Common myeloid progenitor, CD34-positive (primary cell): Measurements from ENCODE around the gene CMTR2. TPM values are rescaled to one million over a fixed set of nuclear protein-coding genes. Genes with fewer than 3 reads are reported as not detected.

Source experiments
- CTCF ChIA-PET: fragments of 350-600 bp; sonication (Branson Sonifier 250); formaldehyde crosslinking; loops from one replicate; lab custom pipeline; 2021; ENCODE audit warnings: antibody characterized with exemption; lab: Charles Lee
- POLR2A ChIA-PET: fragments of 350-600 bp; sonication (Branson Sonifier 250); formaldehyde crosslinking; loops from one replicate; lab custom pipeline; 2021; ENCODE audit warnings: antibody characterized with exemption; lab: Charles Lee
- DNase-seq, 3 donors: peaks; one replicate each; pipeline versions ENCODE4 v3.0.0 to v3.0.0-alpha.2; 2013
- H3K27ac ChIP-seq, 2 experiments: 1 replicate in 1 of 2; 2 replicates in 1 of 2; pipeline ENCODE4 v1.7.0; 2013; ENCODE audit warnings: inconsistent platforms in 2 of 2, low read length in 2 of 2, mild to moderate bottlenecking in 2 of 2, low read depth in 1 of 2, moderate library complexity in 1 of 2; ENCODE audit not compliant: severe bottlenecking in 2 of 2, insufficient read depth in 1 of 2, poor library complexity in 1 of 2
- H3K27me3 ChIP-seq, 5 experiments: replicated peaks in 2 of 5; 1 replicate in 3 of 5; 2 replicates in 2 of 5; pipeline versions ENCODE4 v1.6.1 to v1.7.0; 2013; ENCODE audit warnings: low read length in 4 of 5, mild to moderate bottlenecking in 2 of 5, moderate library complexity in 2 of 5, inconsistent platforms in 1 of 5; ENCODE audit not compliant: insufficient read depth in 5 of 5, control insufficient read depth in 4 of 5
- H3K36me3 ChIP-seq, 4 experiments: 1 replicate in 2 of 4; 2 replicates in 2 of 4; pipeline versions ENCODE4 v1.6.1 to v1.7.0; 2013; ENCODE audit warnings: low read length in 3 of 4, control low read depth in 1 of 4, mild to moderate bottlenecking in 1 of 4; ENCODE audit not compliant: control insufficient read depth in 4 of 4, insufficient read depth in 4 of 4
- H3K4me1 ChIP-seq, 4 experiments: 1 replicate in 3 of 4; 2 replicates in 1 of 4; pipeline versions ENCODE4 v1.6.1 to v1.7.1; 2013; ENCODE audit warnings: low read length in 3 of 4, mild to moderate bottlenecking in 3 of 4, control low read depth in 1 of 4, inconsistent platforms in 1 of 4, moderate library complexity in 1 of 4; ENCODE audit not compliant: control insufficient read depth in 4 of 4, insufficient read depth in 4 of 4; ENCODE audit errors: control extremely low read depth in 1 of 4
- H3K4me3 ChIP-seq, 7 experiments: 1 replicate in 4 of 7; 2 replicates in 3 of 7; pipeline versions ENCODE4 v1.5.1 to v1.7.0; 2013; ENCODE audit warnings: mild to moderate bottlenecking in 7 of 7, low read length in 6 of 7, moderate library complexity in 6 of 7, inconsistent platforms in 2 of 7, low read depth in 2 of 7, control low read depth in 1 of 7; ENCODE audit not compliant: insufficient read depth in 4 of 7, control insufficient read depth in 1 of 7; ENCODE audit errors: extremely low read depth in 1 of 7
- H3K9me3 ChIP-seq, 5 experiments: 1 replicate in 4 of 5; 2 replicates in 1 of 5; pipeline versions ENCODE4 v1.6.1 to v1.7.1; 2013; ENCODE audit warnings: low read length in 4 of 5, mild to moderate bottlenecking in 2 of 5, inconsistent platforms in 1 of 5, low read depth in 1 of 5, moderate library complexity in 1 of 5; ENCODE audit not compliant: control insufficient read depth in 4 of 5, insufficient read depth in 2 of 5; ENCODE audit errors: control extremely low read depth in 1 of 5
- WGBS: methylation state at CpG from one replicate; pipeline ENCODE4 v1.1.5; 2013; ENCODE audit not compliant: insufficient coverage; 5-methylcytosine and 5-hydroxymethylcytosine counted together
- polyA plus RNA-seq: library from polyadenylated mRNA; unstranded; fragments of 120-200 nt; gene quantifications from one replicate; pipeline ENCODE4 v1.2.1, GENCODE V29; 2013

The CMTR2 gene
- 22.2 TPM for polyA plus RNA-seq

DNA sequence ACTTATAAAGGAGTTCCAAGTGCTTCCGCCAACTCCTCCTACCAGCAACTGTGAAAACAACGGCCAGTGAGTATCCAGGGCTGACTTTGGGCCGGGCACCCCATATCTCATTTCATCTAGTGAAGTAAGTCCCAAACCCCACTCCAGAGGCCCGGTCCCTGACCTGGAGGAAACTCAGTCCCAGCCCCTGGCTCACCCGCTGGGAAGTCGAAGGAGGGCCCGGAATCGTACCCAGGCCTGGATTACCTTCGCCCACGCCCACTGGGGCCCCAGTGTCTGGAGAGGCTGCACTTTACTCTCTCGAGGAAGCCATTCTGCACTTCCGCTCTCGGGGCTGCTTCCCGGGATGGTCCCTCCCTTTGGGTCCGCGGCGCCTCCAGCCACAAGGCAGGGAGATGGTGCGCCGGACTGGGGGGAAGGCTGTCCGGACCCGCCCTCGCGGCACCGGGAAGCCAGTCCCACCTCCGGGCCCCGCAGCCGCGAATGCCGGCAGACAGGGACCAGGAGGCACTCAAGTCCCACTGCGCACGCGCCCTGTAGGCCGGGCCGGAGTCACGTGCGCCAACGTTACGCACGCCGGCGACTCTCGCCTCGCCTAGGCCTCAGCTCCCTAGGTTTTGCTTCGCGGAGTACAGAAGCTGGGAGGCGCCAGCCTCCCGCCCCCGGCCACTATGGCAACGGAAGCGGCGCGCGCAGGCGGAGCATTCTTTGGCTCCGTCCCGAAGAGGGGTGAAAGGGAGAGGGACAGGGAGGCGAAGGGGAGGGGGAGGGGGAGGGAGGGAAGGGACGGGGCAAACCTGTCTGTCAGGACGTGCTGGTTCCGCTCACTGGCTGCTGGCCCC is at the start of gene CMTR2:
Gene CMTR2 (minus strand): TSS at position 513 of the 842 bp plus-strand sequence. CDS start 3,482 bp downstream, outside the sequence.
- CTCF ChIA-PET, result interaction anchor here (0.7 to 1.1 kb wide), 2 partner anchors 10 to 149 kb away, joined by 3 read pairs; no protein-coding TSS in a partner anchor
- POLR2A ChIA-PET, result interaction anchor here (0.5 kb wide), 1 partner anchor 848 kb away, joined by 3 read pairs; no protein-coding TSS in a partner anchor
- peak; percentile 94 to 96 (median 96) for DNase-seq
- Histone ChIP-seq H3K9me3 (no peaks in the 10 kb centered on the region), H3K4me3 (peak within 1 kb of the TSS; percentile 75 to 94 (median 84)), H3K36me3 (peaks cover 15 to 30% (median 22%) of the 10 kb centered on the region in 4 experiments), H3K27ac (peak within 1 kb of the TSS; percentile 84 to 92), H3K27me3 (peaks cover 0 to 14% (median 4%) of the 10 kb centered on the region in 5 experiments), H3K4me1 (peaks cover 2 to 21% (median 9%) of the 10 kb centered on the region in 4 experiments)
- WGBS, result under 1% methylated on average over 47 of the region's 60 CpGs

DNA sequence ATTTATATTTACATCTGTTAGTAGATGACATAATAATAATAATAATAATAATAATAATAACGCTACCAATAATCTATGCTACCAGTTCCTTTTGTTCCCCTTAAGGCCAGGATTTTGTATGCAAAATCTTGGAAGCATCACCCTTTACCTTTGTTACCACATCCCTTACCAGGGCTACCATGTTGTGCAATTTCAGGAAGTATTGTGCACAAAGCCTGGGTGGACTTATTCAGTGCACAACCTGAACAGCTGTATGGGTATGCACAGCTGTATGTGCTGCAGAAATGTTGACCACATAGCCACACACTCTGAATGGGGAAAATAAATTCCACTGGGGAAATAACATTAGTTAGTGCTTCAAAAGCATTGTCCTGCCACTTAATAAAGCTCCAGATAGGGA is 49.4 kb upstream of the CMTR2 start:
- H3K27ac ChIP-seq, result no peak overlapping the region
- no peaks in the 10 kb centered on the region for H3K4me1 ChIP-seq
- H3K9me3 ChIP-seq, result no peaks in the 10 kb centered on the region
- peaks cover 0 to 10% (median 0%) of the 10 kb centered on the region in 5 experiments for H3K27me3 ChIP-seq
- no peaks in the 10 kb centered on the region for H3K36me3 ChIP-seq
- POLR2A ChIA-PET, result no interaction called here
- WGBS, result no CpG with 5 or more reads among the region's 1 CpG
- DNase-seq, result no peak
- CTCF ChIA-PET, result interaction anchor here (1.3 kb wide), 1 partner anchor 28 kb away, joined by 3 read pairs; no protein-coding TSS in a partner anchor
- no peak overlapping the region for H3K4me3 ChIP-seq

GRCh38 chr16:71338193-71338592 is 49.0 kb upstream of the CMTR2 start:
- 100% methylated on average over 2 of the region's 2 CpGs for WGBS

DNA sequence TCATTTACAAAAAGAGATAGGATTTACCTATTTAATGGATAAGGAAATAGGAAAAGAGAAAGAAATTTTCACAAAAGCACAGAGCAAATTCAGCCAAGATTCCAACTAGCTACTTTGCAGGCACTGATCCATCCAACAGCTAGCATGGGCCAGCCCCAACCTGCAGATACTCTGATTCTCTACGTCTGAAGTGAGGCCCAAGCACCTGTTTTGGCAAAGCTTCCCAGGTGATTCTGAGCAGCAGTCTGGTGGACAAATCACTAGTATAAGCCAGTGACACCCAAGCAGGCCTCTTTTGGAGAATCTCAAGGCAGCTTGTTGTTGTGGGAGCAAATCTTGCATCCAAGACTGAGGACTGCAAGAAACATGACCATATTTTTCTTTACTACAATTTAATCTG is 48.4 kb upstream of the CMTR2 start:
- ChIA-PET CTCF (interaction anchor here (1.3 kb wide), 1 partner anchor 27 kb away, joined by 3 read pairs; no protein-coding TSS in a partner anchor), POLR2A (no interaction called here)
- H3K4me3 ChIP-seq, result no peak overlapping the region
- H3K36me3 ChIP-seq, result no peaks in the 10 kb centered on the region
- H3K4me1 ChIP-seq, result no peaks in the 10 kb centered on the region
- WGBS, result 57% methylated on average over 1 of the region's 1 CpG
- no peak overlapping the region for H3K27ac ChIP-seq
- no peaks in the 10 kb centered on the region for H3K9me3 ChIP-seq
- H3K27me3 ChIP-seq, result peaks cover 0 to 4% (median 0%) of the 10 kb centered on the region in 5 experiments
- DNase-seq, result no peak

More at GRCh38 chr16:71338193-71338592, 49.0 kb upstream of the CMTR2 start:
- no peaks in the 10 kb centered on the region for H3K9me3 ChIP-seq
- CTCF ChIA-PET, result interaction anchor here (1.3 kb wide), 1 partner anchor 28 kb away, joined by 3 read pairs; no protein-coding TSS in a partner anchor
- DNase-seq, result no peak
- POLR2A ChIA-PET, result no interaction called here
- H3K4me3 ChIP-seq, result no peak overlapping the region
- no peaks in the 10 kb centered on the region for H3K4me1 ChIP-seq
- H3K36me3 ChIP-seq, result no peaks in the 10 kb centered on the region
- H3K27me3 ChIP-seq, result peaks cover 0 to 6% (median 0%) of the 10 kb centered on the region in 5 experiments
- H3K27ac ChIP-seq, result no peak overlapping the region

DNA sequence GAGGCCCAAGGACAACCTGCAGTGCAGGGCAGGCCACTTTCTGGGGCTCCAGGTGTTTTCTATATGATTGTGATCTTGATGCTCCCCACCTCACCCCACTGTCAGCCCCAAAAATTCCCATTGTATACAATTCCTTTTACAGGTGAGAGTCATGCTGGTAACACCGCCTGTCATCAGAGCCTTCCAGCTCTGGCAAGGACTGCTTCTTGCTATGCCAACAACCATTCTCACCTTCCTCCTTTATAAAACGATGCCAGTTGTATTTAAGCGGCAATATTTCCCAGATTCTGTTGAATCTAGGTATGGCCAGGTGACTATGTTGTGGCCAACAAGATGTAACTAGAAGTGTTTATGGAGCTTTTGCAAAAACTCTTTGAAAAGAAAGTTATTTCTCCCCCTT is 38.9 kb upstream of the CMTR2 start:
- 100% methylated on average over 1 of the region's 3 CpGs for WGBS
- H3K36me3 ChIP-seq, result no peaks in the 10 kb centered on the region
- POLR2A ChIA-PET, result no interaction called here

GRCh38 chr16:71327720-71328119 is 38.5 kb upstream of the CMTR2 start:
- ChIA-PET POLR2A (no interaction called here), CTCF (no interaction called here)
- Histone ChIP-seq H3K4me1 (no peaks in the 10 kb centered on the region), H3K36me3 (no peaks in the 10 kb centered on the region), H3K9me3 (peaks cover 0 to 3% (median 0%) of the 10 kb centered on the region in 5 experiments), H3K27me3 (peaks cover 0 to 2% (median 0%) of the 10 kb centered on the region in 5 experiments), H3K4me3 (no peak overlapping the region), H3K27ac (no peak overlapping the region)
- no peak for DNase-seq

More for the DNA sequence above, 38.9 kb upstream of the CMTR2 start:
- Histone ChIP-seq H3K9me3 (peaks cover 0 to 3% (median 0%) of the 10 kb centered on the region in 5 experiments), H3K27me3 (peaks cover 0 to 2% (median 0%) of the 10 kb centered on the region in 5 experiments), H3K4me1 (no peaks in the 10 kb centered on the region), H3K27ac (no peak overlapping the region), H3K4me3 (no peak overlapping the region)
- CTCF ChIA-PET, result interaction anchor here (1.6 kb wide), 1 partner anchor 21 kb away, joined by 4 read pairs; no protein-coding TSS in a partner anchor
- DNase-seq, result no peak

- CTCF ChIA-PET, result no interaction called here
Measured at GRCh38 chr16:71319999-71320398, 30.8 kb upstream of the CMTR2 start.

More at GRCh38 chr16:71319999-71320398, 30.8 kb upstream of the CMTR2 start:
- Histone ChIP-seq H3K36me3 (no peaks in the 10 kb centered on the region), H3K9me3 (no peaks in the 10 kb centered on the region), H3K4me1 (no peaks in the 10 kb centered on the region), H3K27ac (no peak overlapping the region), H3K27me3 (peaks cover 0 to 5% (median 2%) of the 10 kb centered on the region in 5 experiments), H3K4me3 (no peak overlapping the region)
- POLR2A ChIA-PET, result no interaction called here
- DNase-seq, result no peak
- WGBS, result 89% methylated on average over 3 of the region's 4 CpGs
